H1 (cell line): ENCODE data around the gene AGAP3. TPM values are rescaled to one million over a fixed set of nuclear protein-coding genes. Genes with fewer than 3 reads are reported as not detected.

Experiments used
- CTCF ChIA-PET: fragments of 300-600 bp; sonication (Branson Sonifier 250); formaldehyde crosslinking; loops from one replicate; lab custom pipeline; 2021; ENCODE audit not compliant: partially characterized antibody; lab: Charles Lee
- POLR2A ChIA-PET: fragments of 300-600 bp; sonication (Branson Sonifier 250); formaldehyde crosslinking; loops from one replicate; lab custom pipeline; 2021; ENCODE audit warnings: inconsistent platforms; ENCODE audit not compliant: partially characterized antibody; lab: Charles Lee
- DNase-seq, 2 experiments: peaks; one replicate each; pipeline versions ENCODE4 v3.0.0 to v3.0.0-alpha.2; 2010 to 2022; ENCODE audit warnings: low spot score in 2 of 2, low read depth in 1 of 2, mixed read lengths in 1 of 2
- FAIRE-seq: peaks from 2 replicates; lab custom pipeline; 2011; peaks lifted over from hg19 to GRCh38; lab: Jason Lieb, UNC
- H2AFZ ChIP-seq: 2 replicates; pipeline ENCODE4 v1.8.1; 2012; ENCODE audit warnings: low read length, inconsistent platforms
- H2AK5ac ChIP-seq: 2 replicates; pipeline ENCODE4 v1.6.1; 2013; ENCODE audit warnings: low read depth, low read length
- H2BK120ac ChIP-seq: replicated peaks from 2 replicates; pipeline ENCODE3; 2013; ENCODE audit warnings: low read depth, low read length, inconsistent platforms
- H2BK12ac ChIP-seq: 2 replicates; pipeline ENCODE4 v1.6.1; 2013; ENCODE audit warnings: low read depth, low read length
- H2BK15ac ChIP-seq: 2 replicates; pipeline ENCODE4 v1.6.1; 2013; ENCODE audit warnings: low read length
- H2BK20ac ChIP-seq: 2 replicates; pipeline ENCODE4 v1.6.1; 2013; ENCODE audit warnings: low read length
- H2BK5ac ChIP-seq: 2 replicates; pipeline ENCODE4 v1.6.1; 2013; ENCODE audit warnings: low read depth, low read length
- H3K14ac ChIP-seq: 2 replicates; pipeline ENCODE4 v1.6.1; 2013; ENCODE audit warnings: inconsistent platforms; ENCODE audit not compliant: insufficient read length
- H3K18ac ChIP-seq: 2 replicates; pipeline ENCODE4 v1.6.1; 2013; ENCODE audit warnings: low read length; ENCODE audit errors: extremely low read depth
- H3K23ac ChIP-seq: 2 replicates; pipeline ENCODE4 v1.6.1; 2013; ENCODE audit warnings: inconsistent platforms; ENCODE audit not compliant: insufficient read length
- H3K23me2 ChIP-seq: 2 replicates; pipeline ENCODE4 v1.6.1; 2013; ENCODE audit warnings: low read depth, low read length
- H3K27ac ChIP-seq: 2 replicates; pipeline ENCODE4 v1.6.1; 2011; ENCODE audit warnings: low read depth, low read length, inconsistent platforms
- H3K27me3 ChIP-seq, 4 experiments: replicated peaks in 1 of 4; 1 replicate in 1 of 4; 2 replicates in 3 of 4; pipeline versions ENCODE4 v1.6.1 to v1.8.1; 2011 to 2013; ENCODE audit warnings: low read length in 3 of 4, mild to moderate bottlenecking in 3 of 4, inconsistent platforms in 2 of 4, mixed read lengths in 2 of 4, moderate library complexity in 1 of 4; ENCODE audit not compliant: control insufficient read depth in 3 of 4, insufficient read depth in 3 of 4; ENCODE audit errors: extremely low read depth in 1 of 4
- H3K36me3 ChIP-seq, 4 experiments: 2 replicates each; pipeline versions ENCODE4 v1.6.1 to v1.8.1; 2011 to 2013; ENCODE audit warnings: mild to moderate bottlenecking in 4 of 4, low read length in 3 of 4, moderate library complexity in 2 of 4, control low read depth in 1 of 4, inconsistent platforms in 1 of 4; ENCODE audit not compliant: insufficient read depth in 4 of 4, control insufficient read depth in 2 of 4
- H3K4ac ChIP-seq: replicated peaks from 2 replicates; pipeline ENCODE3; 2013; ENCODE audit warnings: low read length, low read depth, mixed read lengths, inconsistent platforms; ENCODE audit not compliant: insufficient read length
- H3K4me1 ChIP-seq, 4 experiments: replicated peaks in 1 of 4; 1 replicate in 1 of 4; 2 replicates in 3 of 4; pipeline versions ENCODE4 v1.6.1 to v1.8.1; 2011 to 2013; ENCODE audit warnings: low read length in 3 of 4, inconsistent platforms in 2 of 4, mixed read lengths in 1 of 4; ENCODE audit not compliant: insufficient read depth in 4 of 4, control insufficient read depth in 3 of 4
- H3K4me2 ChIP-seq, 2 experiments: 2 replicates each; pipeline versions ENCODE4 v1.6.1 to v1.8.1; 2011 to 2013; ENCODE audit warnings: low read depth in 2 of 2, low read length in 2 of 2, control low read depth in 1 of 2, inconsistent platforms in 1 of 2, mild to moderate bottlenecking in 1 of 2; ENCODE audit not compliant: insufficient read depth in 1 of 2
- H3K4me3 ChIP-seq, 4 experiments: fragments of 200-600, 300-600 bp in 1 of 4; sonication (generic), shearing (Covaris generic), sonication (Bioruptor Twin) in 1 of 4; 2 replicates each; pipeline versions ENCODE4 v1.5.1 to v1.8.1; 2011 to 2016; ENCODE audit warnings: low read length in 4 of 4, low read depth in 3 of 4, control low read depth in 2 of 4, inconsistent platforms in 2 of 4, mild to moderate bottlenecking in 2 of 4, mixed read lengths in 1 of 4, moderate library complexity in 1 of 4; ENCODE audit not compliant: insufficient read depth in 2 of 4; ENCODE audit errors: extremely low read depth in 1 of 4
- H3K56ac ChIP-seq: replicated peaks from 2 replicates; pipeline ENCODE3; 2013; ENCODE audit warnings: low read depth, mild to moderate bottlenecking, mixed read lengths, low read length, inconsistent platforms; ENCODE audit not compliant: insufficient read length
- H3K79me1 ChIP-seq: 2 replicates; pipeline ENCODE4 v1.6.1; 2013; ENCODE audit warnings: low read depth, low read length, control low read depth
- H3K79me2 ChIP-seq, 2 experiments: 2 replicates each; pipeline versions ENCODE4 v1.6.1 to v1.8.1; 2012 to 2013; ENCODE audit warnings: low read length in 2 of 2, mild to moderate bottlenecking in 2 of 2, inconsistent platforms in 1 of 2; ENCODE audit not compliant: insufficient read depth in 2 of 2, control insufficient read depth in 1 of 2
- H3K9ac ChIP-seq, 4 experiments: replicated peaks in 1 of 4; 1 replicate in 1 of 4; 2 replicates in 3 of 4; pipeline versions ENCODE4 v1.6.1 to v1.8.1; 2011 to 2013; ENCODE audit warnings: low read depth in 3 of 4, low read length in 3 of 4, control low read depth in 2 of 4, mild to moderate bottlenecking in 2 of 4, moderate library complexity in 2 of 4, inconsistent platforms in 1 of 4; ENCODE audit errors: extremely low read depth in 1 of 4
- H3K9me3 ChIP-seq, 2 experiments: 2 replicates each; pipeline versions ENCODE4 v1.6.1 to v1.8.1; 2012 to 2013; ENCODE audit warnings: mild to moderate bottlenecking in 2 of 2, moderate library complexity in 2 of 2, control low read depth in 1 of 2, inconsistent platforms in 1 of 2, low read depth in 1 of 2, low read length in 1 of 2, mixed read lengths in 1 of 2; ENCODE audit not compliant: insufficient read depth in 2 of 2
- H4K20me1 ChIP-seq, 2 experiments: replicated peaks in 1 of 2; 2 replicates each; pipeline versions ENCODE3 to v1.8.1; 2011 to 2013; ENCODE audit warnings: inconsistent platforms in 2 of 2, low read length in 2 of 2, mild to moderate bottlenecking in 1 of 2; ENCODE audit not compliant: insufficient read depth in 2 of 2, control insufficient read depth in 1 of 2
- H4K5ac ChIP-seq: 2 replicates; pipeline ENCODE4 v1.6.1; 2013; ENCODE audit warnings: low read length, low read depth, mixed read lengths, inconsistent platforms; ENCODE audit not compliant: insufficient read length
- H4K8ac ChIP-seq: 2 replicates; pipeline ENCODE4 v1.8.0; 2013; ENCODE audit warnings: mild to moderate bottlenecking, moderate library complexity, low read length, inconsistent platforms; ENCODE audit not compliant: insufficient read depth; ENCODE audit errors: extremely low read depth
- H4K91ac ChIP-seq: replicated peaks from 2 replicates; pipeline ENCODE3; 2013; ENCODE audit warnings: low read length, mixed read lengths, inconsistent platforms; ENCODE audit not compliant: insufficient read length
- BCL11A ChIP-seq, 2 experiments: IDR thresholded peaks; one replicate each; pipeline ENCODE4 v1.6.1; 2011; ENCODE audit warnings: low read depth in 2 of 2, low read length in 2 of 2, mild to moderate bottlenecking in 2 of 2
- CTCF ChIP-seq, 3 experiments: IDR thresholded peaks; 1 replicate in 2 of 3; 2 replicates in 1 of 3; pipeline versions ENCODE4 v1.5.1 to v1.6.1; 2011; ENCODE audit warnings: low read length in 3 of 3, mild to moderate bottlenecking in 3 of 3, inconsistent platforms in 2 of 3, low read depth in 1 of 3, moderate library complexity in 1 of 3; ENCODE audit not compliant: insufficient read depth in 1 of 3; ENCODE audit errors: control extremely low read depth in 1 of 3
- HDAC2 ChIP-seq, 2 experiments: fragments of 300-600 bp in 1 of 2; sonication (generic) in 1 of 2; IDR thresholded peaks; 2 replicates each; pipeline ENCODE4 v1.6.1; 2011 to 2012; ENCODE audit warnings: low read depth in 2 of 2, low read length in 2 of 2, mild to moderate bottlenecking in 2 of 2, moderate library complexity in 2 of 2, borderline replicate concordance in 1 of 2, inconsistent platforms in 1 of 2
- RXRA ChIP-seq: IDR thresholded peaks from 2 replicates; pipeline ENCODE4 v1.6.1; 2011; ENCODE audit warnings: low read depth, mild to moderate bottlenecking, low read length, moderate library complexity; ENCODE audit not compliant: insufficient read depth
- SIRT6 ChIP-seq: IDR thresholded peaks from one replicate; pipeline ENCODE4 v1.7.1; 2012; ENCODE audit warnings: low read length, inconsistent platforms
- SP1 ChIP-seq: IDR thresholded peaks from 2 replicates; pipeline ENCODE4 v1.6.1; 2011; ENCODE audit warnings: low read depth, low read length
- TAF1 ChIP-seq: IDR thresholded peaks from 2 replicates; pipeline ENCODE4 v1.6.1; 2011; ENCODE audit warnings: mild to moderate bottlenecking, low read depth, low read length
- TEAD4 ChIP-seq: IDR thresholded peaks from 2 replicates; pipeline ENCODE4 v1.6.1; 2012; ENCODE audit warnings: low read depth, low read length, inconsistent platforms, mixed read lengths
- WGBS, 2 experiments: shearing (Covaris generic) in 1 of 2; methylation state at CpG; one replicate each; pipeline versions ENCODE4 v1.1.6 to v1.1.7; 2013 to 2015; ENCODE audit warnings: low lambda C conversion rate in 2 of 2, mixed read lengths in 2 of 2, inconsistent platforms in 1 of 2, low coverage in 1 of 2, missing lambda C conversion rate in 1 of 2; ENCODE audit not compliant: insufficient replicate concordance in 2 of 2, insufficient coverage in 1 of 2, insufficient read length in 1 of 2; ENCODE audit errors: extremely low coverage in 1 of 2, missing lambda C conversion rate in 1 of 2; 5-methylcytosine and 5-hydroxymethylcytosine counted together
- polyA plus RNA-seq, 7 experiments: library from polyadenylated mRNA; depleted of rRNA in 3 of 7; stranded (reverse) in 5 of 7; unstranded in 2 of 7; fragments of >200 nt in 5 of 7; fragments of 200-250 nt in 2 of 7; gene quantifications; 1 replicate in 5 of 7; 2 replicates in 1 of 7; 4 replicates in 1 of 7; pipeline versions ENCODE4 v1.2.1 to v1.2.3, GENCODE V29; 2011 to 2013; ENCODE audit warnings: missing spikeins in 2 of 7, mixed read lengths in 2 of 7
- total RNA-seq: library from RNA; stranded (reverse); fragmentation: NEBNext Ultra II Directional; extraction: Animal tissue kit (Norgen Biotek cat#: 25700); gene quantifications from 2 replicates; pipeline ENCODE4 v1.2.1, GENCODE V29; 2021

Gene AGAP3
- total and polyA plus RNA-seq, 2 of the 8 experiments (the other 6 are each of a cell fraction or from before 2014, with no cell fraction given) = 66.4 to 120 TPM

GRCh38 chr7:151113344-151114150 is 27.3 kb downstream of the AGAP3 start:
- no peak overlapping the region for H2AFZ ChIP-seq
- POLR2A ChIA-PET = interaction anchor here (0.7 to 4.3 kb wide), 5 partner anchors 24 to 1622 kb away, joined by 3 to 26 read pairs (median 3); no protein-coding TSS in a partner anchor
- 0 out of 2 replicates have a peak overlapping the region, but pooled peaks have one; percentile 69 for H2BK12ac ChIP-seq
- H2BK120ac ChIP-seq = no peak overlapping the region
- H2AK5ac ChIP-seq = 0 out of 2 replicates have a peak overlapping the region, but pooled peaks have one; percentile 66
- peaks cover 5% of the 10 kb centered on the region for H3K79me1 ChIP-seq
- H3K27me3 ChIP-seq = peaks cover 0 to 15% (median 9%) of the 10 kb centered on the region in 4 experiments; a peak in 3 of 7 replicates
- H3K23me2 ChIP-seq = peaks cover 7% of the 10 kb centered on the region
- DNase-seq = no peak
- 0 out of 2 replicates have a peak overlapping the region, but pooled peaks have one; percentile 2 for H2BK5ac ChIP-seq
- no peak overlapping the region for H2BK20ac ChIP-seq
- peak; percentile 48 for FAIRE-seq
- H3K9me3 ChIP-seq = no peaks in the 10 kb centered on the region
- H3K4me1 ChIP-seq = peaks cover 0 to 24% (median 16%) of the 10 kb centered on the region in 4 experiments; a peak in 6 of 7 replicates
- peak overlapping the region in 3 of 4 experiments; percentile 12 to 49 (median 32); a peak in 4 of 8 replicates for H3K4me3 ChIP-seq
- H3K18ac ChIP-seq = no peak overlapping the region; the same call in 1 of the 2 replicates
- H4K5ac ChIP-seq = no peak overlapping the region
- no peak overlapping the region for H3K27ac ChIP-seq
- peak overlapping the region; percentile 56 to 70 for H3K4me2 ChIP-seq
- H3K56ac ChIP-seq = no peak overlapping the region
- no peak overlapping the region for H4K91ac ChIP-seq
- H3K79me2 ChIP-seq = peaks cover 0 to 16% of the 10 kb centered on the region in 2 experiments; a peak in 2 of 4 replicates
- no peak overlapping the region; a peak in 1 of 7 replicates for H3K9ac ChIP-seq
- 54% methylated on average over 13 of the region's 13 CpGs; no CpG with 5 or more reads in 1 of the 2 experiments for WGBS, 2 experiments
- CTCF ChIA-PET = interaction anchor here (0.8 to 22.4 kb wide), 21 partner anchors 7 to 215 kb away, joined by 3 to 448 read pairs (median 14); partner anchors contain the start of genes ABCB8, AGAP3, CDK5 and GBX1
- H4K20me1 ChIP-seq = peaks cover 54 to 58% of the 10 kb centered on the region in 2 experiments
- peaks cover 0 to 3% (median 0%) of the 10 kb centered on the region in 4 experiments; a peak in 1 of 8 replicates for H3K36me3 ChIP-seq
- H2BK15ac ChIP-seq = no peak overlapping the region
- no peak overlapping the region for H3K14ac ChIP-seq
- no peak overlapping the region for H3K23ac ChIP-seq
- H4K8ac ChIP-seq = no peak overlapping the region
- no peak overlapping the region for H3K4ac ChIP-seq
- peak; percentile 73 for TF ChIP-seq TEAD4
- no peak for TF ChIP-seq RXRA
- TF ChIP-seq HDAC2 (IDR thresholded peaks at IDR 0.05; ENCODE audit: borderline replicate concordance in 1 of 2, low read depth in 2 of 2, low read length in 2 of 2) = 0 out of 4 replicates have a peak, but pooled peaks of 1 of the 2 experiments have one; percentile 21
- no peak for TF ChIP-seq CTCF (IDR thresholded peaks at IDR 0.05; ENCODE audit: control extremely low read depth in 1 of 3, insufficient read depth in 1 of 3, low read depth in 1 of 3, low read length in 3 of 3)
- TF ChIP-seq TAF1 = no peak
- peak; percentile 92 for TF ChIP-seq SP1
- TF ChIP-seq BCL11A (IDR thresholded peaks at IDR 0.05; ENCODE audit: low read depth in 2 of 2, low read length in 2 of 2) = no peak
- TF ChIP-seq SIRT6 = no peak
